Stimulated activated CD8-positive, alpha-beta memory T cell treated with anti-CD3 and anti-CD28 coated beads, Interleukin-2, amount 100 ng/mL, for 48 hours (primary cell): ENCODE results near the gene GOLM1.
A peak's percentile ranks its signal among the peaks of the same experiment; 100 is the strongest.
"Not testable (repeated sequence)": the region's sequence is repeated elsewhere in the genome, so short reads cannot be mapped to it uniquely, and the experiment has no call there.

Source experiments
- DNase-seq, 2 donors: peaks; one replicate each; pipeline ENCODE4 v3.0.0-alpha.2; 2020; ENCODE audit warnings: low read depth in 2 of 2

The GOLM1 gene

GRCh38 chr9:86098824-86099700, at the start of gene GOLM1:
Gene GOLM1, minus strand, starts transcription at chr9:86099558. Its CDS starts 20,238 bp downstream, at chr9:86079320.
- DNase-seq, result peak in 1 of 2 donors; percentile 15

- not testable (repeated sequence) for DNase-seq
Measured at GRCh38 chr9:86146671-86147070, 47.3 kb upstream of the GOLM1 start.

DNA sequence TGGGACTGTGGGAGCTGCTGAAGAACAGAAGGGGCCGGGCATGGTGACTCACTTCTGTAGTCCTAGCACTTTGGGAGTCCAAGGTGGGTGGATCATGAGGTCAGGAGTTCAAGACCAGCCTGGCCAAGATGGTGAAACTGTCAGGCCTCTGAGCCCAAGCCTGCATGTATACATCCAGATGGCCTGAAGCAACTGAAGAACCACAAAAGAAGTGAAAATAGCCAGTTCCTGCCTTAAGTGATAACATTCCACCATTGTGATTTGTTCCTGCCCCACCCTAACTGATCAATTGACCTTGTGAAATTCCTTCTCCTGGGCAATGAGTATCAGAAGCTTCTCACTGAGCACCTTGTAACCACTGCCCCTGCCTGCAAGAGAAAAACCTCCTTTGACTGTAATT, 46.6 kb upstream of the GOLM1 start:
- not testable (repeated sequence) for DNase-seq

DNA sequence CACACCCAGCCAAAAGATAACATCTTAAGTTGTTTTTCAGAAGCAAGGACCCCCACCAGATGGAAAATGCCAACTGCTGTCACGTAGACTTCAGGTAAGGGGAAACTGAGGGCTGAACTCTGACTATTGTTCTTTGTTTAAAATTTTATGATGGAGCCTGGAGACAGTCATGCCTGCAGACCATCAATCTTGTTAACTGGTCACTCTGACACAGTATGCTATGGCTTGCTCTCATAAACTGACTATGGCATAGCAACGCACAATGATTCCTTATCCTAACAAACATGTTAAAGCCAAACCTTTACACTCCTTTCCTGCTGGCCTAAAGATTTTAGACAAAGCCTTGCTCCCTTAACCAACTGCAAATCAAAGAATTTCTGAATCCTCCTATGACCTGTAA, 43.6 kb upstream of the GOLM1 start:
- DNase-seq, result no peak

- no peak for DNase-seq
Measured at GRCh38 chr9:86141843-86142242, 42.5 kb upstream of the GOLM1 start.

DNA sequence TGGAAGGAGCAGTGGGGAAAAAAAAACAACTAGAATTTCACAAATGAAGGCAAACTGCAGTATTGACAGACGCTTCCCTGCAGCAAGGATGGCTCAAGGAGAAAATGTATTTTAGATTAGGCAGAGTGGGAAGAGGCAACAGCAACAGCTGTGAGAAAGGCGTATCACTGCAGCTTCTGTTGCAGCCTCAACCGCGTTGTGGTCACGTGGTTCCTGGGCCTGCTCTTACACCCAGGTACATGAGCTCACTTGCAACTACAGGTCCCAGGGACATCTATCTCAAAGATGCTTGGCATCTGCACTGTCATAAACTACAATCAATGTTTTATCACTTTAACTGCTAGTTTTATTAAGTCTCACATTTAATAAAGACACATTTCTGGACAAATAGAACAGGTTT, 36.0 kb upstream of the GOLM1 start:
- DNase-seq, result no peak

DNA sequence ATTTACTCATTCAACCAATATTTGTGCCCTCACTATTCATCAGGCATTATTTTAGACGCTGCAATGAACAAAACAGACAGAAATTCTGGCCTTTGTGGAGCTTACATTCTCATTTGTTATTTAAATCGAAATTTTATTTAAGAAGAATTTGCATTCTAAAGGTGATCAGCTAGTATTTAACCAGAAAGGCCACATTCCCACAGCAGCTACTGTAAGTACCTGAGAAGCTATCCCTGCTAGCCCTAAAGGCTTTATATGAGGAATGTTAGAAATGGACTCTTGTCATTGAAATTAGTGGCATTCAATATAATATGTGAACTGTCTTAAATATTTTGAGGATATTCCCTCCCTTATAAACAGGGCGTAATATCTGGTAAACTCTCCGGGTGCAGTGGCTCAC, 35.0 kb upstream of the GOLM1 start:
- no peak for DNase-seq

DNA sequence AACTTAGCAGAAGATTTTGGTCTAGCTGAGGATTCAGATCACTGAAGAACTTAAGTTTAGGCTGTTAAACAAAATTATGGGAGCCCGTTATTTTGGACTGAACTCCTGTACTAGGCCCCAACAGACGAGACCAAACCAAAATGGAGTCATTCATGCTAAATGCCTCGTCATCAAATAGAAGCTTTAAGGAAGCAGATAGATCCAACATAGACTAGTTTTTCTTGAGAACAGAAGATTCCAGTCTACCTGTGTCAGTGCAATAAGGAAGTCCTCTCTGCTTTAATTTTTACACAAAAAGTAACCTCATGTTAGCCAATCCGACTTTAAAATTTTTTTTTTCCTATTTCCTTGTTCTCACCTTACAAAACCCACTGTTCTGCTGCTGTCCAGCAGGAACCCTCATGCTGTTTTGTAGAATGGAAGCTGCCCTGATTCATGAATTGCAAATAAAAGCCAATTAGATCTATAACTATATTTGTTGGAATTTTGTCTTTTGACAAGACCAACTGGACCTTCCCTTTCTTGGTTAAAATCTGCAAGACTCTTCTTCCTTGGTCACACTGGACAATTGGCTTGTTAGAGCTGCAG, 29.0 kb upstream of the GOLM1 start:
- no peak for DNase-seq

- DNase-seq, result no peak
Measured at GRCh38 chr9:86126998-86127972, 27.9 kb upstream of the GOLM1 start.

GRCh38 chr9:86122311-86122710, 23.0 kb upstream of the GOLM1 start:
- DNase-seq, result no peak

DNA sequence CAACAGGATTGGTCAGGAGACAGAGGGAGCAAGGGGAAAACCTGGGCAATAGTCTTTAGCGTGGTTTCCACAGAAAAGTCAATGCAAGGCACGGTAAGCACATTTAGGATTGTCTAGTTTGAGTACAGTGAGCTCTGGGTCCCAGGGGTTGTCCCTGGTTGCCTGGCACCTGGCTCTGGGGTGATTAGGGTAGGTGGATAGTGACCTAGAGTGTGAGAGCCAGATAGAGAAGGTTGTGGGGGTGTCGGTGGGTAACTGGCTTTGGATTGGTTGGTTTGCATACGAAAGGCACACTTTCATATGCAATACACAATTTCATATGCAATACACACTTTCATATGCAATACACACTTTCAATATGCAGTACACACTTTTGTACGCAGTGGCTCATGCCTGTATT, 20.1 kb upstream of the GOLM1 start:
- no peak for DNase-seq

- no peak for DNase-seq
Measured at GRCh38 chr9:86116425-86116824, 17.1 kb upstream of the GOLM1 start.

DNA sequence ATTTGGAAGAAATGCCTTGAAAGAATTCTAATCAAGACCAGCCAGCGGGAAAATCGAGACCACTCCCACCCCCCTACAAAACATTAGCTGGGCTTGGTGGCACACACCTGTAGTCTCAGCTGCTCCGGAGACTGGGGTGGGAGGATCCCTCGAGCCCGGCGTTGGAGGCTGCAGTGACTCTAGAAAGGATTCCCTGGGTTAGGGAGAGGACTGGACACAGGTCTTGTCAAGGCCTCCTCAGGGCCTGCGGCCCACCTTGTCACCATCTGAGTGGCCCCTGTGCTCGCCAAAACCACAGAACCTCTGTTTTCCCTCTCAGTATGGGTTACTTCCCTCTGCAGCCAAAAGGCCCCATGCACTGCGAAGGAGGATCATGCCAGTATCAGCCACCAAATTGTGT, 16.5 kb upstream of the GOLM1 start:
- DNase-seq, result no peak

DNA sequence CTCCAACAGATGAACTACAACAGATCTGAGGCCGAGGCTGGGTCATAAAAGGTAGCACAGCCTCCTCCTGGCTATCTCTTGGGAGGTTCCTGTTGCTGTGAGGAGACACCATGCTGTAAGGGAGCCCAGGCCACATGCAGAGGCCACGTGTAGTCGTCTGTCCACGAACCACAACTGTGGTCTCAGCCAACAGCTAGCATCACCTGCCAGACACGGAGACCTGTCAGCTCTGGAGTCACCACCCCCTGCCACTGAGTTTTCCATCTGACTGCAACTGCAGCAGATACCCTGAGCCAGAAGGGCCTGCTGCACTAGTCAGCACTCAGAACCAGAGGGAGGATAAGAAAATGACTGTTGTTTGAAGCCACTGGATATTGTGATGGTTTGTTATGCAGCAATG, 12.7 kb upstream of the GOLM1 start:
- no peak for DNase-seq

DNA sequence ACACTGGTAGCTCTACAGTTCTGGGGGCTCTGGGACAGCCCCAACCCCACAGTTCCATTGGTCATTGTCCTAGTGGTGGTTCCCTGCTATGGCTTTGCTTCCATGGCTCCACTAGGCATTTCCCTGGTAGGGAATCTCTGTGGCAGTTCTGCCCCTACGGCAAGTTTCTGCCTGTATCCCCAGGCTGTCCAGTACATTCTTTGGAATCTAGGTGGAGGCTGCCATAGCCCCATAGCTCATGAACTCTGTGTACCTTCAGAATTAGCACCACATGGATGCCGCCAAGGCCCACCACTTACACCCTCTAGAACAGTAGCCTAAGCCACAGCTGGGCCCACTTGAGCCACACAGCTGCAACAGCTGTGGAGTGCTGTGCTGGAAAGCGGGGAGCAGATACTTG, 3.3 kb upstream of the GOLM1 start:
- DNase-seq, result no peak

DNA sequence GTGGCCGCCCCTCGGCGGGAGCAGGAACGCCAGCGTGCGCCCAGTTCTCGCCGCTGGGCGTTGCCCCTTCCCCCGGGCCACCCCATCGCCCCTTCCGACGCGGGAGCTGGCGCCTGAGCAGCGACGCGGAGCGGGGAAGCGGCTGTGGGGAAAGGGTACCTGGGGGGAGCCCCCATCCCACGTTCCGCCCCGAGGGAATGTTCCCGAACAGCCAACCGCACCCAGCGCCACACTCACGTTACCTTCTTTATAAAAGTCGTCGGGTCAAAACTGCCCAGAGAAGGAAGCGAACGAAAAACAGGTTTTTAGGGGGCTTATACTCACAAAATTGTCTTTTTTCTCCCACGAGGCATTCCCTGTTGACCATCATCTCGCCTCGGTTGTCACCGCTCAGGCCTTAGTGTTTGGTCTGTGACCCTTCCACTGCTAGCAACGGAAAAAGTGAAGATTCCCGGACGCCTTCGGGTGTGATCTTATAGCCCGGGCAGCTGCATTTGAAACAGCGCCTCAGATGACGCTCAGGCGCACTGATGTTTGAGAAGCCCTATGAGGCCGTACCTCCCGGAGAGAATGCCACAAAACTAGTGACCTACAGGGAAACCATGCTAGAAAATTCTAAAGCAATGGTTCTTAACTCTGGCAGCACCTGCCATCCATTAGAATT, 475 bp upstream of the GOLM1 start:
- DNase-seq, result no peak

GRCh38 chr9:86097510-86098224, 1.7 kb downstream of the GOLM1 start:
- DNase-seq, result no peak

DNA sequence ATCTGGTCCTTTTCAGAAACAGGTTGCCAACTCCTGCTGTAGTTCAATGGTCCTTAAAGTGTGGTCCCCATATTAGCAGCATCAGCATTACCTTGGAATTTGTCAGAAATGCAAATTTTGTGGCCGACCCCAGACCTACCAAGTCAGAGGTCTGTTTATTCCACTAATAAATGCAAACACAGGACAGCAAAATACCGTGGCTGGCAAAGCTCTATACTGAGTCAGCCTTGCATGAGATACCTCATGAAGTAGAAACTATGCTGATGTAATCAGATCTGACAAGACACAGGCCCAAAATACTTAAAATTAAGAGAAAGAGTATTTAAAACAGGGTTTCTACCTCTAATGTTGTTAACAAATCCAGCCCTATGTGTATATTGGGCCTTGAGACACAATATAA, 3.0 kb downstream of the GOLM1 start:
- DNase-seq, result no peak

DNA sequence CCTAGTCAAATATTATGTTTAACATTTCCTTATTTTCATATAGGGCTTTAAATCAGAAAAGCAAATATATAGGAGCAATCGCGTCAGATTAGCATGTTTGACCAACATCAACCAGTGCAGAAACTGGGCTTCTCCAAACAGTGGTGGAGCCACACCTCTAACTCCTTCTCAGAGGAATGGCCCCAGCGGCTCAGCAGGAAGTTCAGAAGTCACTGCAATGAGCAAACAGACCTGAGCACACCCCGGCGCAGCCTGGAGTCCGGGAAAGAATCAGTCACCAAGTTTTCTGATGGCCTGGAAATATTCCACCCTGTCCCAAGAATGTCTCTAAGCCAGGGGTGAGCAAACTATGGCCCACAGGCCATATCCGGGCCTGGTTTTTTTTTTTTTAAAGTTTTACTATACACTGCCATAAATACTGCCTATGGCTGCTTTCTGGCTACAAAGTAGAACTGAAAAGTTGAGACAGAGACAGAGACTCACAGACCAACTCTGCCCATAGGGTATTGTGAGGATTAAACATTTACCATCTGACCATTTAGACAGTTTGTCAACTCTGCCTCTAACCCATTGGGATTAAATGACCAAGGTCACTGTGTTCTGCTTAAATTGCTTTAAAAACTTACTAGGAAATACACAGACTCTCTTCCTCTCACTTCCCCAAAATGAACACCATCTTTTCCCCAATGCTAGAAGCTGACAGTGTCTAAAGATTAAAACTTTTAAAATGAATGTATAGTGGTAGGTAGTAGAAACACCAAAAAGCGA, 5.4 kb downstream of the GOLM1 start:
- DNase-seq, result no peak

GRCh38 chr9:86091477-86091876, 7.9 kb downstream of the GOLM1 start:
- DNase-seq, result no peak
